Measurements from ENCODE around the gene ATP13A4. TPM values are rescaled to one million over a fixed set of nuclear protein-coding genes. Genes with fewer than 3 reads are reported as not detected.
"Not testable (repeated sequence)": the region's sequence is repeated elsewhere in the genome, so short reads cannot be mapped to it uniquely, and the experiment has no call there.

The ATP13A4 gene
- total RNA-seq, 2 donors from 2014 or later, result 7.9 to 14.3 TPM

DNA sequence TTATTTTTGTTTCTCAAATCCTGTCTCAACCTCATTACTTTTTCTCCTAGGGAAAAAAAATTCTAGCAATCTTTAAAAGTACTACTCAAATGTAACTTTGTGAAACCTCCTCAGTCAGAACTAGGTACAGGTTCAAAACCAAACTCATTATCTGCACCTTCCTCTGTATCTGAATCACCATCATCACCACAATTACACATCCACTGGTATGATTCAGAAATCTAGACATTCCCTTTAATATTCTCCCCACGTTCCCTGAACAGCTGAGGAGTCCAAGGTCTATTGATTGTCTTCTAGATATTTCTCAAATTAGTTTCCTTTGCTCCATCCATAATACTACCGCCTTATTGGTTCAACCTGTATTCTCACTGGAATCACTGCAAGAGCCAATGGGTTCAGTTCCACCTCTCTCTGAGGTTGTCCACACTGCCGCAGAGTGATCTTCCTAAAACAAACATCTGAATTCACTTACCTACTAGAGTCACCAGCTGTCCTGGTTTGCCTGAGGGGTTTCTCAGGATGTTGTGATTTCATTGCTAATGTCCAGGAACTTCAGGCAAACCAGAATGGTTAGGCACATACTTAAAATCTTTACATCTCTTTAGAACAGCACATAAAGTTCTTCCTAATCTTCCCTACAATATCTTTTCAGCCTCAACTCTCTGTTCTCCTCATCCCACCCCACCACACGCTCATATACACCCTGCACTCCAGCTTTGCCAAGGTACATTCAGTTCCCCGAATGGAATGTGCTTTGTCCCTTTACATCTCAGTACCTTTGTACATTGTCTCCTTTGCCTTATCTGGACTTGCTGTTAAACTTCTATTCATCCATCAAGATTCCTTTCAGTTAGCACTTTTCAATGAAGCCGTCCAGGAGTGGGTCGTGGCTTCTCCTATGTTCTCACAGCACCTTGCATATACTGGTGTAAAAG is 24.2 kb downstream of the ATP13A4 start:
- WGBS, 2 donors, result 47 to 59% methylated on average over 7 of the region's 7 CpGs
- DNase-seq (no peak), ATAC-seq (peak; percentile 50)
- Histone ChIP-seq H3K36me3 (replicated peaks in 1 of 2; ENCODE audit: insufficient read depth in 1 of 2, low read depth in 2 of 2) (no peaks in the 10 kb centered on the region), H3K4me3 (no peak overlapping the region), H3K4me1 (no peaks in the 10 kb centered on the region), H3K27ac (peak overlapping the region in 1 of 4 donors; percentile 27), H3K27me3 (no peaks in the 10 kb centered on the region), H3K9me3 (no peaks in the 10 kb centered on the region)
- no peak for TF ChIP-seq POLR2A (IDR thresholded peaks at IDR 0.05)
- TF ChIP-seq, protein P1, sequence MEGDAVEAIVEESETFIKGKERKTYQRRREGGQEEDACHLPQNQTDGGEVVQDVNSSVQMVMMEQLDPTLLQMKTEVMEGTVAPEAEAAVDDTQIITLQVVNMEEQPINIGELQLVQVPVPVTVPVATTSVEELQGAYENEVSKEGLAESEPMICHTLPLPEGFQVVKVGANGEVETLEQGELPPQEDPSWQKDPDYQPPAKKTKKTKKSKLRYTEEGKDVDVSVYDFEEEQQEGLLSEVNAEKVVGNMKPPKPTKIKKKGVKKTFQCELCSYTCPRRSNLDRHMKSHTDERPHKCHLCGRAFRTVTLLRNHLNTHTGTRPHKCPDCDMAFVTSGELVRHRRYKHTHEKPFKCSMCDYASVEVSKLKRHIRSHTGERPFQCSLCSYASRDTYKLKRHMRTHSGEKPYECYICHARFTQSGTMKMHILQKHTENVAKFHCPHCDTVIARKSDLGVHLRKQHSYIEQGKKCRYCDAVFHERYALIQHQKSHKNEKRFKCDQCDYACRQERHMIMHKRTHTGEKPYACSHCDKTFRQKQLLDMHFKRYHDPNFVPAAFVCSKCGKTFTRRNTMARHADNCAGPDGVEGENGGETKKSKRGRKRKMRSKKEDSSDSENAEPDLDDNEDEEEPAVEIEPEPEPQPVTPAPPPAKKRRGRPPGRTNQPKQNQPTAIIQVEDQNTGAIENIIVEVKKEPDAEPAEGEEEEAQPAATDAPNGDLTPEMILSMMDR (IDR thresholded peaks at IDR 0.05), result no peak
- intact Hi-C loops (cut with DNase I), result no loop called here

DNA sequence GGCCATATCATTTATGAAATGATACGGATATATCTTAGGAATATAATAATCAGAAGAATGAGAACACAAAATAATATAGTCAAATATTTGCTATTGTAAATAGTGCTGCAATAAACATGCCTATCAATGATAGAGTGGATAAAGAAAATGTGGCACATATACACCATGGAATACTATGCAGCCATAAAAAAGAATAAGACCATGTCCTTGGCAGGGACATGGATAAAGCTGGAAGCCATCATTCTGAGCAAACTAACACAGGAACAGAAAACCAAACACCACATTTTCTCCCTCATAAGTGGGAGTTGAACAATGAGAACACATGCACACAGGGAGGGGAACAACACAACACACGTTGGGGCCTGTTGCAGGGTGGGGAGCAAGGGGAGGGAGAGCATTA is 28.6 kb downstream of the ATP13A4 start:
- 80 to 81% methylated on average over 2 of the region's 2 CpGs for WGBS, 2 donors

DNA sequence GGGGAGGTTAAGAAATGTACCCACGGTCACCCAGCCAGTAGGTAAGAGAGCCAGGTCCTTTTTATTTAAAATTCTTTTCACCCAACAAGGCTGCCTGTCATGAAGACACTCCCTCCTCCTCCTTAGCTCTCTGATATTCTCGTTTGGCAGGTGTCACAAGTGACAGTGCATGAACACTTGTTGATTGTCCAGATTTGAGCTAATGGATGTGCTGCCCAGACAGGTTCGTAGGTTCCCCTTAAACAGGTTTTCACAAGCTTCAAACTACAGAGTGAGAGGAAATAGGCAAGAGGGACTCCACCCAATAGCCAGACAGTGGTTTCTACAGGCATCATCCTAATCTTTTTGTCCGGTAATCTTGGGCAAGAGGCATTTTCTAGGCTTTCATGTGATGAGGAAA is 32.2 kb downstream of the ATP13A4 start:
- ATAC-seq, result no peak
- Histone ChIP-seq H3K27ac (no peak overlapping the region), H3K9me3 (no peaks in the 10 kb centered on the region), H3K36me3 (replicated peaks in 1 of 2; ENCODE audit: insufficient read depth in 1 of 2, low read depth in 2 of 2) (no peaks in the 10 kb centered on the region), H3K4me1 (no peaks in the 10 kb centered on the region), H3K4me3 (no peak overlapping the region), H3K27me3 (no peaks in the 10 kb centered on the region)
- WGBS, 2 donors, result 50 to 55% methylated on average over 4 of the region's 4 CpGs
- TF ChIP-seq POLR2A (IDR thresholded peaks at IDR 0.05), result no peak
- TF ChIP-seq, protein P1 (IDR thresholded peaks at IDR 0.05), result no peak
- intact Hi-C loops (cut with DNase I), result no loop called here
- no peak for DNase-seq

More for the DNA sequence above, 28.6 kb downstream of the ATP13A4 start:
- H3K27me3 ChIP-seq; intact Hi-C loops (cut with DNase I); H3K4me1 ChIP-seq; H3K9me3 ChIP-seq; H3K27ac ChIP-seq; ATAC-seq; H3K36me3 ChIP-seq (replicated peaks in 1 of 2; ENCODE audit: insufficient read depth in 1 of 2, low read depth in 2 of 2); H3K4me3 ChIP-seq; DNase-seq: not testable (repeated sequence)

DNA sequence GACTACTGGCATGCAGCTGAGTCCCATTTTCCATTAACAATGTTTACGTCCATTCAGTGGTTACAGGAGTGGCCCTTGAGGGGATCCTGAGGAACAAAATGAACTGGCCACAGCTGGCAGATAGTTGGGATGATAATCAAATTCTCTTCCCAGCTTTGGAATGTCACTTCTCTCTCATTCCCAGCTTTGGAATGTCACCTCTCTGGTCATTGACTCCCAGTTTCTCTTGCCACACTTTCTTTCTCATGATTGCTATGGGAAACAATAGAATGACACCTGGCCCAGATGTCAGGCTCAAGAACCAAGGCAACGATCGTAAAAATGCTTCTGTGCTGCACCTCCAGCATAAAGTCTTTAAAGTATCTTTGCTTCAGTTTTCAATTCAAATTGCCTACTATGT is 34.0 kb downstream of the ATP13A4 start:
- DNase-seq (no peak), ATAC-seq (no peak)
- H3K36me3 ChIP-seq (replicated peaks in 1 of 2; ENCODE audit: insufficient read depth in 1 of 2, low read depth in 2 of 2), result no peaks in the 10 kb centered on the region
- no peak overlapping the region for H3K27ac ChIP-seq
- no peak overlapping the region for H3K4me3 ChIP-seq
- no peaks in the 10 kb centered on the region for H3K27me3 ChIP-seq
- TF ChIP-seq POLR2A (IDR thresholded peaks at IDR 0.05), result no peak
- TF ChIP-seq, protein P1 (IDR thresholded peaks at IDR 0.05), result no peak
- WGBS, 2 donors, result 67 to 82% methylated on average over 3 of the region's 3 CpGs
- intact Hi-C loops (cut with DNase I), result no loop called here
- H3K4me1 ChIP-seq, result peaks cover 6% of the 10 kb centered on the region
- H3K9me3 ChIP-seq, result no peaks in the 10 kb centered on the region

DNA sequence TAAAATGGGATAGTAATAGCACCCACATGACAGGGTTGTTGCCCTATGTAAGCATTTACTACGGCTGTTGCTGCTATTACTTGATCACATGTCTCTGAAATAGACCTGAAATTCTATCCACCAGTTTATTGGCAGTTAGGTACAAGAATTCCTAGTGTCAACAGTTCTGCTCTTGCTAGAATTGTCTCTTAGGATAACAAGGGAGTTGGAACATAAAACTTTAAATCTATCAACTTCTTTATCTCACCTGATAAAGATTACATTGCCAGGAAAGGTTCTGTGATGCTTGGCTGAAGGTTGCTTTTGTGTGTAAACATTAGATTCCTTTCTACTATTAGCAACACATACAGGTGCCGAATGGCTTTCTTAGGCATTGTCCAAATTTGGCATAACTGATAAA is 38.7 kb downstream of the ATP13A4 start:
- H3K9me3 ChIP-seq, result no peaks in the 10 kb centered on the region
- no peak overlapping the region for H3K4me3 ChIP-seq
- peak overlapping the region in 1 of 4 donors; percentile 23 for H3K27ac ChIP-seq
- DNase-seq (no peak), ATAC-seq (no peak)
- H3K4me1 ChIP-seq, result peaks cover 9% of the 10 kb centered on the region
- no peaks in the 10 kb centered on the region for H3K36me3 ChIP-seq (replicated peaks in 1 of 2; ENCODE audit: insufficient read depth in 1 of 2, low read depth in 2 of 2)
- 7 to 19% methylated on average over 2 of the region's 2 CpGs for WGBS, 2 donors
- TF ChIP-seq, protein P1 (IDR thresholded peaks at IDR 0.05), result no peak
- TF ChIP-seq POLR2A (IDR thresholded peaks at IDR 0.05), result no peak
- H3K27me3 ChIP-seq, result no peaks in the 10 kb centered on the region
- intact Hi-C loops (cut with DNase I), result no loop called here
